Activated CD8-positive, alpha-beta memory T cell treated with anti-CD3 and anti-CD28 coated beads, Interleukin-2, amount 50 U/mL, for 4 hours (primary cell): ENCODE results near the gene PPP2R5E.
"Not testable (repeated sequence)": the region's sequence is repeated elsewhere in the genome, so short reads cannot be mapped to it uniquely, and the experiment has no call there.

Source experiments
- DNase-seq: peaks from one replicate; pipeline ENCODE4 v3.0.0-alpha.2; 2020

PPP2R5E gene

GRCh38 chr14:63426838-63427352 is 116.3 kb downstream of the PPP2R5E start:
- DNase-seq: no peak

DNA sequence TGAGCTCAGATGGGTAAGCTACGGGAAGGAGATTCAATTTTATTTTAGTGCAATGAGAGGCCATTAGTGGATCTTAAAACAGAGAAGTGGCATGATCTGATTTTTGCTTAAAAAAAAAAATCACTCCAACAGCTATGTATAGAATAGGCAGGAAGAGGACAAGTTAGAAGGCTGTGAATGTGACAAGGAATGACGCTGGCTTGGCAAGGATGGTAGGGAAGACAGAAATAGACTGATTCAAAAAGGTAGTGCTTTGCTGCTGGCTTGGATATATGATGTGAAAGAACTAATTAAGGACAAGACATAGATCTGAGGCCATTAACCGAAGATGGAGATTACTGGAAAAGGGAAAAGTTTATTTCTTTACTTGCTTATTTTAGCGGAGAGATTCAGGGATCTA is 119.3 kb downstream of the PPP2R5E start:
- no peak for DNase-seq

- no peak for DNase-seq
These were observed 119.8 kb downstream of the PPP2R5E start for GRCh38 chr14:63423381-63423780.

GRCh38 chr14:63421919-63422318 is 121.3 kb downstream of the PPP2R5E start:
- no peak for DNase-seq

DNA sequence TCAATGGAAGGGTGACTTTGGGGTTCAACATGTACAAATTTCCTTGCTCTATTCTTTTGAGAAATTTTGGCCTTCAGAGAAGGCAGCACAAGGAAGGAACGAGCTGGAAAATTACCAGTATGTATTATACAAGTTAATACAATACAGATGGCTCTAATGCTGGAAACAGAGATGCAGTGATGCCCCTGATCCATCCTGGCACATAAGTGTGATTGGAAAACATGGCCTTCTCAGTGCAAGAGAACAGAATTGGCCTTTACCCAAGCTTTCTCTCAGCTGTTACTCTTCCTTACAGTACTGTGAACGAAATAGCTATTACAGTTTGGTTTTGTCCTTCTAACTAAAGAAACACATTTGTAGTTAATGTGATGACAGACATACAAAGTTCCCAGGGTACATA is 122.0 kb downstream of the PPP2R5E start:
- no peak for DNase-seq

GRCh38 chr14:63418020-63418419 is 125.2 kb downstream of the PPP2R5E start:
- DNase-seq: no peak

DNA sequence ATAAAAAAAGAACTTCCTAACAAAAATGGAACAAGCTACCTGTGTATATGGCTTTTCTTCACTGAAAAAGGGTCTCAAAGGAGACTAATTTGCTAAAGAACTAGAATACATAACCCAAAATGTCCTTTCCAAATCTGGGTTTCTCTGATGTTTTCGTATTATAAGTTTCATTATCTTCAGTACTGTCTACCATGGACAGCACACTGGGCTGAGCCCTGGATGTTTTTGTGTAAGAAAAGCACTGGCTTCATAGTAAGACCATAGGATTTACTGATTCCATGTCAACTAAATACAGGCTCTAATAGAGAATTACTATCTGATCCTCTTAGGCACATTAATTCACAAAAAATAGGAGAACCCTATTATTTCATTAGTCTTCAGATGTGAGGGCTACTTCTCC is 130.2 kb downstream of the PPP2R5E start:
- no peak for DNase-seq

- DNase-seq: no peak
These were observed 136.8 kb downstream of the PPP2R5E start for GRCh38 chr14:63406333-63406732.

- DNase-seq: no peak
These were observed 137.5 kb downstream of the PPP2R5E start for GRCh38 chr14:63405715-63406114.

DNA sequence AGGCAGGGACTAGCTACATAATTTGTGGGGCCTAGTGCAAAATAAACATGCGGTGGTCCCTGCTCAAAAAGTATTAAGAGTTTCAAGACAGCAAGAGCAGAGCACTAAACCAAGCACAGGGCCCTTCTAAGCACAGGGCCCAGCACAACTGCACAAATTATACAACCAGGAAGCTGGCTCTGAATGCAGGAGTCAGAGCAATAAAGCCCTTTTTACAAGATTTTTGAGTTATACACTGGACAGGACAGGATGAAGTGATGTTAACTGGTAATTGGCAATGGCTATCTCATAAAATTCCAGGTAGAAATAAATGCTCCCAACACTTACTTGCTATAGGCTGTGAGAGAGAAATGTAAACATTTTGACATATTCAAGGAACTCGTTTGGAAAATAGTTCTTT is 138.3 kb downstream of the PPP2R5E start:
- no peak for DNase-seq

- DNase-seq: no peak
These were observed 141.5 kb downstream of the PPP2R5E start for GRCh38 chr14:63401646-63402045.

GRCh38 chr14:63398952-63399351 is 144.2 kb downstream of the PPP2R5E start:
- DNase-seq: no peak

GRCh38 chr14:63394841-63395240 is 148.3 kb downstream of the PPP2R5E start:
- no peak for DNase-seq

DNA sequence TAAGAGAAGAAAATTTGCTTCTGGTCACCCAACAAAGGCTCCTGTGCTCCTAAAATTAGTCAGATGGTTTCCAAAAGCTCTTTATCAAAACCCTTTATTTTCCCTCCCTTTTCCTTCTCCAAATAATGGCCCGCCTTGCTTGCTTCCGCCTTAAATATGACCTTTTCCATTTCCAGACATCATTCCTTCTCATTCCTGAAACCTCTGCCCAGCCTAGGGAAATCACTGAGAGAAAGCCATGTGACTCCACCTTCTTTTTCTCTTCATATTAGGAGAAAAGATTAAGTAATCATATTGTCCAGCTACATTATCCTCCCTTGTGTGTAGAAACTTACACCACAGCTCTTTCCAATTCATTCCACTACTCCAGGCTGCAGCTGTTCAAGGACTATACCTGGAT is 148.7 kb downstream of the PPP2R5E start:
- DNase-seq: no peak

DNA sequence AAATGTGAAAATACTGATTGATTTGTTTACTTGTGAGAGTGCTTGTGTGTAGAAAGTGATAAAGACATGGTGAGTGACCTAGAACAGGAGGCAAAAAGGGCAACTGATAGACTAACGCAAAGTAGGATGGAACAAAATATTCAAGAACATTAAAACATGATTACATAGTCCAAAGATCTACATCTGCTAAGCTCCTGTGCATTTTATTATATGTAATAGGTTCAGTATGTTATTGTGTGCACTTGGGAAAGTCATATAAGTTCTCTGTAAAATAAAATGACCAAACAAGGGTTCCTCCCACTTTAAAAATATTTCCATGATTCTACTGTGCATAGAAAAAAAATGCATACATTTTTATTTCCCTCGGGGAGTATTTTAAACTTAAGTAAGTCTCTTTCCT is 150.2 kb downstream of the PPP2R5E start:
- DNase-seq: no peak

DNA sequence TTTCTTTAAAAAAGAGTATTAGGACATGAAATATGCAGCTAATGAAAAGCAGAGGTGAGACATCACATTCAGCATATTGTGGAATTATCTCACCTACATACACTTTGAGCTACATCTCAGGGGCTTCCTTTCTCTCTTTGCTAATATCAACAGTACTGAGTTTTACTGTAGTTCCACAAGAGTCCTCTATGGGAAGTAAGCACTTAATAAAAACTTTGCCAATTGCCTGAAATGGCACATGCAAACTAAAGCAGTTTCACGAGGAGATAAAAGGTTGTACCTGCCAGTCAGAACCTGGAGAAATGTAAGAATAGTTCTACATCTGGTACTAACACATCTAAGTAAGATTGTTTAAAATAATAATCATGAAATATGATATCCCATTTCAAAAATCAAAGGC is 150.9 kb downstream of the PPP2R5E start:
- DNase-seq: no peak

- peak; percentile 57 for DNase-seq
These were observed 154.3 kb downstream of the PPP2R5E start for GRCh38 chr14:63388766-63389431.

DNA sequence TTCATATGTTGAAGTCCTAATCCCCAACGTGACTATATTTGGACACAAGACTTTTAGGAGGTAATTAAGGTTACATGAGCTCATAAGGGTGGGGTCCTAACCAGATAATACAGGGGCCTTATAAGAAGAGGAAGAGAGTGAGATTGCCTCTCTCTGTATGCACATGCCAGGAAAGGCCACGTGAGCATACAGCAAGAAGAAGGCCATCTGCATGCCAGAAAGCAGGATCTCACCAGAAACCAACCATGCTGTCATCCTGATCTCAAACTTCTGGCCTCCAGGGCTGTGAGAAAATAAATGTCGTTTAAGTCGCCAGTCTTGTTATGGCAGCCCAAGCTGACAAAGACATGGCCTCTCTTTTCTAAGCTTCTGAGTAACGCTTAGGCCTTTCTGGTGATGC is 155.5 kb downstream of the PPP2R5E start:
- no peak for DNase-seq

DNA sequence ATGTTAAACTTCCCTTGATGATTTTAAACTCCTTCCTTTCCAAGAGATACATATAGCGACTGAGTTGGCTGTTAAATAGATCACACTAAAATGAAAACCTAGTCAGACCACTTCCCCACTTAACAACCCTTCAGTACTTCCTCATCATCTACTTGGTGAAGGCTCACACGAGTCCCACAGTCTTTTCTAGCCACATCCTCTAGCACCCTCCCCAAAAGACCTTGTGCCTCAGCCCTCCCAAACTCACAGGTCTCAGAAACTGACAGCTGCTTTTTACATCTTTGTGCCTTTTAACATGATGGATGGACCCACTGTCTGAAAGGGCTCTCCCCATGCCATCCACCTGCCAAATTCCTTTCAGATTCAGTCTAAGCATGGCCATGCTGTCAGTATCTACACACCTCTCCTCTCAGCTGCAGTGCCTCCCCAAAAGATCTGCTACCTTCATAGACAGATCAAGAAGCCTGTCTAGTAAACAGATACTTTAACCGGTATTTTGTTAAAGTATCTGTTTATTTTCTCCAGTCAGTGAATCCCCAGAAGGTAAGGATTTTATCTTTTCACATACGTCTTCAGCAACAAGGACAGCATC is 159.3 kb downstream of the PPP2R5E start:
- peak; percentile 25 for DNase-seq

DNA sequence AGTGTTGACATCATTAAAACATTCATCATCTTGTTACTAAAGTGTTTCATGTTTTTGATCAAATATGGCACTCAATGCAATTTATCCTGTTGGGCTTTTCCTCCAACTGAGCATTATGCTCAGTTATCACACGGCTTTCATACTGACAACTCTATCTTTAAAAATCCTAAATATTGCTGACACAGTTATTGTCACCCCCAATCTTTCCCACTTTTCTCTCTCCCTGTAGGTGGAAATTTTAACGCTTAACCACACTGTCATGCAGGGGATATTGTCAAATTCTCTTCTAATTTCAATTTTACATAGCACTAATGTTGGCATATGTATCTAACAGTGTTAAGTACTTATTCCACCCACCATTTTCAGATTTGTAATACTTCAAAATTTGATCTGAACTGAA is 164.7 kb downstream of the PPP2R5E start:
- DNase-seq: no peak

GRCh38 chr14:63375769-63376168 is 167.4 kb downstream of the PPP2R5E start:
- no peak for DNase-seq

DNA sequence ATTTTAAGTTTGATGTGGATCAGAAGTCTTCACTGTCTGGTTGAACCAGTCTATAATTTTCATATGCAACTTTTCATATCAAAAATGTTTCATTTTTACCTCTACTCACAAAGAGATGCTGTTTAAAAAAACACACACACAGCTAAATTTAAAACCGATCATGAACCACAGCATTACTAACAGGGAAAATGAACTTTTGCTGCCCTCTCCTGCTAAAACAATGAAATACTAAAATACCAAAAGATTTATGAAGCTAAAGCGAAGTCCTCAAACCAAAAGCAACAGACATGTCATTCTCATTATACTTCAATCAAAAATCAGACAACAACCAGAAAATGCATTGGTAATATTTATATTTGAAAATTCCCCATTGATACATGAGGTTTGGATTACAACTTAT is 171.6 kb downstream of the PPP2R5E start:
- not testable (repeated sequence) for DNase-seq

DNA sequence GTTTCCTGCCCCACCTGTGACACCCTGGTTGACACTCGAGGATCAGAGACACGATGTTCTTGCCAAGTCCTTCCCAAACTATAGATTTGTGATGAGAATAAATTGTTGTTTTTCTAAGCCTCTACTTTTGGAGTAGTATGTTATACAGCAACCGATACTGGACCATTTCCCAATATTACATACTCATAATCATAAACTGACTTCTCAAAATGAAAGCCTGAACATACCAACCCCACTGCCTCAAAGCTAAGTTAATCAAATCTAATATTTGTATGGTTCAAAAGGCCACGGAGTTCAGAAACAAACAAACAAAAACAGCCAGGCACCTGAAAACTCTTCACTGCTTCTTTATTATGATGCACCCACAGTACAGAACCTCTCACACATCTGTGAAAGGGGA is 172.1 kb downstream of the PPP2R5E start:
- DNase-seq: no peak

- DNase-seq: no peak
These were observed 175.3 kb downstream of the PPP2R5E start for GRCh38 chr14:63367742-63368364.
